OCI-LY7 (cell line): Measurements from ENCODE around the gene UPK3A.

Source experiments
- CTCF ChIP-seq: fragments of 200-600 bp; sonication (generic); conservative IDR thresholded peaks from 2 replicates; pipeline ENCODE4 v1.5.1; 2014; ENCODE audit warnings: mild to moderate bottlenecking, antibody characterized with exemption, low read length, moderate library complexity, mixed read lengths
- EZH2phosphoT487 ChIP-seq: fragments of 200-600 bp; sonication (generic); IDR thresholded peaks from 2 replicates; pipeline ENCODE4 v1.6.1; 2018; ENCODE audit warnings: low read depth, borderline replicate concordance, mild to moderate bottlenecking, mixed run types, antibody characterized with exemption, low read length, moderate library complexity, mixed read lengths

DNA sequence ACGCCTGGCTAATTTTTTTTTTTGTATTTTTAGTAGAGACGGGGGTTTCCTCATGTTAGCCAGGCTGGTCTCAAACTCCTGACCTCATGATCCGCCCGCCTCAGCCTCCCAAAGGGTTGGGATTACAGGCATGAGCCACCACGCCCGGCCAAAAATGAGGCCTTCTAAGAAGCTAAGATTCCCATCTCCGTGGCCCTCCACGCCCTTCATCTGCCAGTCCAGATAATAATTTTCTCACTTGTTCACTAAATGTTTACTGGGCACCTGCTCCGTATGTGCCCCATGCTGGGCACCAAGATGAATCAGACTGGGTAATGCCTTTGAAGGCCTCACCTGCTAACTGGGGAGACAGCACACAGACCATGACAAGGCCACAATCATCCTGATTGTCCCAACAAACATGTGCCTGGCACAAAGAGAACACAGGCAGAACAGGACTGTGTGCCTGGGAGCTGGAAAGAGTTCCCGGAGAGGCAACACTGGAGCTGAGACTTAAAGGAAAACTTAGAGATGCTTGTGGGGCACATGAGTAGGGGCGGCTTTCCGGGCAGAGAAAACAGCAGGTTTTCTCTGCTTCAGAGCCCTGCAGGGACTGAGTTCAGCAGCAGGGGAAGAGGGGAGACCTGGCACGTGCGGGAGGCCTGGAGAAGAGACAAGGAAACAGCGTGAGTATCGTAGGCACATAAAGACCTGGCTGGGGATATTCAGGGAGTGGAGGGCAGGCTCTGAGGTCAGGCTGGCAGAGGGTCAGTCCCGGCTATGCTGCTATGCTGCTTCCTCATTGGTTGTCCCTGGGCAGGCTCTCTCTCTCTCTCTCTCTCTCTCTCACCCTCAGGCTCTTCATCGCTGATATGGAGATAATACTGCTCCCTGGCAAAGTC, 46.4 kb upstream of the UPK3A start:
- TF ChIP-seq CTCF (no peak), EZH2phosphoT487 (no peak)
